Gastroesophageal sphincter (tissue), 3 donors: ENCODE data around the gene PCSK7.

Source experiments
- EP300 ChIP-seq: sonication (generic); formaldehyde crosslinking; IDR thresholded peaks from one replicate; pipeline ENCODE4 v1.6.1; 2017; ENCODE audit warnings: antibody characterized with exemption, mild to moderate bottlenecking
- TF ChIP-seq, protein P1 (sequence below), 4 experiments: fragments of 200-600 bp in 2 of 4; fragments of 450-650 bp in 2 of 4; sonication (generic) in 1 of 4; IDR thresholded peaks; one replicate each; pipeline ENCODE4 v1.5.1; 2017 to 2019; ENCODE audit warnings: antibody characterized with exemption in 4 of 4, mild to moderate bottlenecking in 2 of 4, moderate library complexity in 2 of 4

DNA sequence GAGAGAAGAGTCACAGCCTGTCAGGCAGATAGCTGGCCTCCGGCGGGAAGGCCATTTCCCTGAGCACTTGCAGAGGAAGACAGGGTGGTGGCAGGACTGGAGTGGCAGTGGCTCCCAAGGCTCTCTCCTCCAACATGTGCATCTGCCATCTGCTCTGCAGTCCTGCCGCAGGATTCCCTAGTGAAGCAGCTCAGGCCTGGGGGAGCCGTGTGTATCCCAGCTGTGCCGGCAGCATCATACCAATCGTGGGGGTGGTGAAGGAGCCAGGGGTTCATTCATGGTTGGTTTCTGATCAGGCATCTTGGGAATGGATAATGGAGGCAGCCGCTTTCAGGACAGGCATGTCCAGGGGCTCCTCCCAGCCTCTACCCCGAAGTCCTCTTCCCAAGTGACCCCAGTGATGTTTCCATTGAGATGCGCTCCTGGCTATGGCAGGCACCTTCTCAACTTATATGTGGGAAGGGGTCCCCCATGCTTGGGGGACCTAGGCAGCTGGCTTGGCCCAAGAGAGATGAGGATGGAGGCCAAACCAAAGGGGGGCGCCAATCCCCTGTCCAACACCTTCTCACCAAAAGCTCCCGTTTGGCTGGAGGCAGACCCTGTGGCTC lies 26.6 kb downstream of the PCSK7 start:
- TF ChIP-seq, protein P1, sequence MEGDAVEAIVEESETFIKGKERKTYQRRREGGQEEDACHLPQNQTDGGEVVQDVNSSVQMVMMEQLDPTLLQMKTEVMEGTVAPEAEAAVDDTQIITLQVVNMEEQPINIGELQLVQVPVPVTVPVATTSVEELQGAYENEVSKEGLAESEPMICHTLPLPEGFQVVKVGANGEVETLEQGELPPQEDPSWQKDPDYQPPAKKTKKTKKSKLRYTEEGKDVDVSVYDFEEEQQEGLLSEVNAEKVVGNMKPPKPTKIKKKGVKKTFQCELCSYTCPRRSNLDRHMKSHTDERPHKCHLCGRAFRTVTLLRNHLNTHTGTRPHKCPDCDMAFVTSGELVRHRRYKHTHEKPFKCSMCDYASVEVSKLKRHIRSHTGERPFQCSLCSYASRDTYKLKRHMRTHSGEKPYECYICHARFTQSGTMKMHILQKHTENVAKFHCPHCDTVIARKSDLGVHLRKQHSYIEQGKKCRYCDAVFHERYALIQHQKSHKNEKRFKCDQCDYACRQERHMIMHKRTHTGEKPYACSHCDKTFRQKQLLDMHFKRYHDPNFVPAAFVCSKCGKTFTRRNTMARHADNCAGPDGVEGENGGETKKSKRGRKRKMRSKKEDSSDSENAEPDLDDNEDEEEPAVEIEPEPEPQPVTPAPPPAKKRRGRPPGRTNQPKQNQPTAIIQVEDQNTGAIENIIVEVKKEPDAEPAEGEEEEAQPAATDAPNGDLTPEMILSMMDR (IDR thresholded peaks at IDR 0.05) = no peak
- no peak for TF ChIP-seq EP300
